ENCODE results near the gene DISC1.

DISC1 gene

GRCh38 chr1:231986631-231987336, 360.2 kb downstream of the DISC1 start:
- no peak for TF ChIP-seq FOXA1 (IDR thresholded peaks at IDR 0.05)
- no peak for TF ChIP-seq NFRKB (IDR thresholded peaks at IDR 0.05)
- no peak for TF ChIP-seq FOXM1 (IDR thresholded peaks at IDR 0.05; ENCODE audit: borderline replicate concordance)
- no peak for TF ChIP-seq TARDBP (IDR thresholded peaks at IDR 0.05)
- TF ChIP-seq CTBP1 (IDR thresholded peaks at IDR 0.05; ENCODE audit: borderline replicate concordance), result no peak
- no peak for TF ChIP-seq L3MBTL2 (conservative IDR thresholded peaks at IDR 0.05)
- no peak for TF ChIP-seq PKNOX1 (IDR thresholded peaks at IDR 0.05)
- no peak for TF ChIP-seq SP1 (IDR thresholded peaks at IDR 0.05)
- TF ChIP-seq ARNT (IDR thresholded peaks at IDR 0.05), result no peak
- TF ChIP-seq ZNF384 (IDR thresholded peaks at IDR 0.05), result no peak
- no peak for TF ChIP-seq HDGF (IDR thresholded peaks at IDR 0.05; ENCODE audit: borderline replicate concordance)
- TF ChIP-seq FOXK2 (IDR thresholded peaks at IDR 0.05), result no peak
- CTCF ChIA-PET, result no interaction called here
- DNase-seq (ENCODE audit: extremely low spot score), result no peak
- POLR2A ChIA-PET, result no interaction called here

GRCh38 chr1:231990388-231990787, 363.8 kb downstream of the DISC1 start:
- no peak for DNase-seq (ENCODE audit: extremely low spot score)
- TF ChIP-seq FOXM1 (IDR thresholded peaks at IDR 0.05; ENCODE audit: borderline replicate concordance) (no peak), CTBP1 (IDR thresholded peaks at IDR 0.05; ENCODE audit: borderline replicate concordance) (no peak), FOXA1 (IDR thresholded peaks at IDR 0.05) (no peak), ARNT (IDR thresholded peaks at IDR 0.05) (no peak), BHLHE40 (IDR thresholded peaks at IDR 0.05; ENCODE audit: borderline replicate concordance) (no peak), LEF1 (IDR thresholded peaks at IDR 0.05; ENCODE audit: borderline replicate concordance) (no peak), TARDBP (IDR thresholded peaks at IDR 0.05) (no peak), ELF4 (IDR thresholded peaks at IDR 0.05) (no peak), FOXK2 (IDR thresholded peaks at IDR 0.05) (no peak), SUZ12 (IDR thresholded peaks at IDR 0.05) (no peak), NFRKB (IDR thresholded peaks at IDR 0.05) (no peak), PKNOX1 (IDR thresholded peaks at IDR 0.05) (no peak), L3MBTL2 (conservative IDR thresholded peaks at IDR 0.05) (no peak), ZNF384 (IDR thresholded peaks at IDR 0.05) (no peak), HDGF (IDR thresholded peaks at IDR 0.05; ENCODE audit: borderline replicate concordance) (no peak), SP1 (IDR thresholded peaks at IDR 0.05) (no peak)
- ChIA-PET CTCF (no interaction called here), POLR2A (no interaction called here)

GRCh38 chr1:231991231-231991630, 364.6 kb downstream of the DISC1 start:
- no peak for TF ChIP-seq FOXA1 (IDR thresholded peaks at IDR 0.05)
- TF ChIP-seq TARDBP (IDR thresholded peaks at IDR 0.05), result no peak
- TF ChIP-seq ELF4 (IDR thresholded peaks at IDR 0.05), result no peak
- TF ChIP-seq L3MBTL2 (conservative IDR thresholded peaks at IDR 0.05), result no peak
- no peak for TF ChIP-seq SUZ12 (IDR thresholded peaks at IDR 0.05)
- no peak for TF ChIP-seq SP1 (IDR thresholded peaks at IDR 0.05)
- TF ChIP-seq ARNT (IDR thresholded peaks at IDR 0.05), result no peak
- TF ChIP-seq PKNOX1 (IDR thresholded peaks at IDR 0.05), result no peak
- no peak for TF ChIP-seq HDGF (IDR thresholded peaks at IDR 0.05; ENCODE audit: borderline replicate concordance)
- no peak for TF ChIP-seq FOXM1 (IDR thresholded peaks at IDR 0.05; ENCODE audit: borderline replicate concordance)
- no peak for TF ChIP-seq NFRKB (IDR thresholded peaks at IDR 0.05)
- TF ChIP-seq FOXK2 (IDR thresholded peaks at IDR 0.05), result no peak
- TF ChIP-seq LEF1 (IDR thresholded peaks at IDR 0.05; ENCODE audit: borderline replicate concordance), result no peak
- TF ChIP-seq ZNF384 (IDR thresholded peaks at IDR 0.05), result no peak
- no peak for TF ChIP-seq BHLHE40 (IDR thresholded peaks at IDR 0.05; ENCODE audit: borderline replicate concordance)
- ChIA-PET POLR2A (no interaction called here), CTCF (interaction anchor here (0.7 kb wide), 1 partner anchor 8 kb away, joined by 7 read pairs; no protein-coding TSS in a partner anchor)
- no peak for DNase-seq (ENCODE audit: extremely low spot score)

GRCh38 chr1:231993968-231994455, 367.4 kb downstream of the DISC1 start:
- TF ChIP-seq TARDBP (IDR thresholded peaks at IDR 0.05) (no peak), HDGF (IDR thresholded peaks at IDR 0.05; ENCODE audit: borderline replicate concordance) (no peak), ELF4 (IDR thresholded peaks at IDR 0.05) (no peak), SUZ12 (IDR thresholded peaks at IDR 0.05) (no peak), L3MBTL2 (conservative IDR thresholded peaks at IDR 0.05) (no peak), CTBP1 (IDR thresholded peaks at IDR 0.05; ENCODE audit: borderline replicate concordance) (no peak), PKNOX1 (IDR thresholded peaks at IDR 0.05) (no peak), FOXA1 (IDR thresholded peaks at IDR 0.05) (no peak), NFRKB (IDR thresholded peaks at IDR 0.05) (no peak), LEF1 (IDR thresholded peaks at IDR 0.05; ENCODE audit: borderline replicate concordance) (no peak), FOXK2 (IDR thresholded peaks at IDR 0.05) (no peak), BHLHE40 (IDR thresholded peaks at IDR 0.05; ENCODE audit: borderline replicate concordance) (no peak), ZNF384 (IDR thresholded peaks at IDR 0.05) (no peak)
- no peak for DNase-seq (ENCODE audit: extremely low spot score)
- POLR2A ChIA-PET, result no interaction called here
- CTCF ChIA-PET, result no interaction called here

- CTCF ChIA-PET, result no interaction called here
- TF ChIP-seq ELF4 (IDR thresholded peaks at IDR 0.05), result no peak
- no peak for TF ChIP-seq HDGF (IDR thresholded peaks at IDR 0.05; ENCODE audit: borderline replicate concordance)
- no peak for TF ChIP-seq FOXA1 (IDR thresholded peaks at IDR 0.05)
- TF ChIP-seq CTBP1 (IDR thresholded peaks at IDR 0.05; ENCODE audit: borderline replicate concordance), result no peak
- TF ChIP-seq PKNOX1 (IDR thresholded peaks at IDR 0.05), result no peak
- TF ChIP-seq LEF1 (IDR thresholded peaks at IDR 0.05; ENCODE audit: borderline replicate concordance), result no peak
- TF ChIP-seq L3MBTL2 (conservative IDR thresholded peaks at IDR 0.05), result no peak
- no peak for TF ChIP-seq FOXK2 (IDR thresholded peaks at IDR 0.05)
- no peak for TF ChIP-seq NFRKB (IDR thresholded peaks at IDR 0.05)
- no peak for TF ChIP-seq BHLHE40 (IDR thresholded peaks at IDR 0.05; ENCODE audit: borderline replicate concordance)
- no peak for TF ChIP-seq FOXM1 (IDR thresholded peaks at IDR 0.05; ENCODE audit: borderline replicate concordance)
- no peak for TF ChIP-seq SUZ12 (IDR thresholded peaks at IDR 0.05)
- no peak for TF ChIP-seq SP1 (IDR thresholded peaks at IDR 0.05)
- POLR2A ChIA-PET, result no interaction called here
- DNase-seq (ENCODE audit: extremely low spot score), result no peak
Observed at GRCh38 chr1:231998791-231999190, 372.2 kb downstream of the DISC1 start.
